Measurements from ENCODE around the gene KCNMA1.

Gene KCNMA1

GRCh38 chr10:77041636-77042258 is 595.9 kb downstream of the KCNMA1 start:
- no peaks in the 10 kb centered on the region for H3K27me3 ChIP-seq (replicated peaks; ENCODE audit: control insufficient read depth, insufficient read depth, low read length)
- no peak for TF ChIP-seq CTCF (IDR thresholded peaks at IDR 0.05; ENCODE audit: insufficient read depth, low read length, poor library complexity, severe bottlenecking)
- H3K4me3 ChIP-seq (replicated peaks; ENCODE audit: low read depth, low read length): no peak overlapping the region
- H3K36me3 ChIP-seq (ENCODE audit: control insufficient read depth, insufficient read depth, low read length): no peaks in the 10 kb centered on the region
- no peak for DNase-seq (ENCODE audit: extremely low read depth, insufficient read length)

- no peak for TF ChIP-seq CTCF (IDR thresholded peaks at IDR 0.05; ENCODE audit: insufficient read depth, low read length, poor library complexity, severe bottlenecking)
Observed at GRCh38 chr10:77038407-77038806, 599.2 kb downstream of the KCNMA1 start.

GRCh38 chr10:77037735-77038403 is 599.7 kb downstream of the KCNMA1 start:
- DNase-seq (ENCODE audit: extremely low read depth, insufficient read length): no peak
- TF ChIP-seq CTCF (IDR thresholded peaks at IDR 0.05; ENCODE audit: insufficient read depth, low read length, poor library complexity, severe bottlenecking): no peak
- Histone ChIP-seq H3K36me3 (ENCODE audit: control insufficient read depth, insufficient read depth, low read length) (no peaks in the 10 kb centered on the region), H3K4me3 (replicated peaks; ENCODE audit: low read depth, low read length) (no peak overlapping the region), H3K27me3 (replicated peaks; ENCODE audit: control insufficient read depth, insufficient read depth, low read length) (no peaks in the 10 kb centered on the region)

More at GRCh38 chr10:77038407-77038806, 599.2 kb downstream of the KCNMA1 start:
- DNase-seq (ENCODE audit: extremely low read depth, insufficient read length): no peak
- Histone ChIP-seq H3K27me3 (replicated peaks; ENCODE audit: control insufficient read depth, insufficient read depth, low read length) (no peaks in the 10 kb centered on the region), H3K36me3 (ENCODE audit: control insufficient read depth, insufficient read depth, low read length) (no peaks in the 10 kb centered on the region), H3K4me3 (replicated peaks; ENCODE audit: low read depth, low read length) (no peak overlapping the region)

GRCh38 chr10:77036993-77037734 is 600.4 kb downstream of the KCNMA1 start:
- TF ChIP-seq CTCF (IDR thresholded peaks at IDR 0.05; ENCODE audit: insufficient read depth, low read length, poor library complexity, severe bottlenecking): peak; percentile 66
- Histone ChIP-seq H3K4me3 (replicated peaks; ENCODE audit: low read depth, low read length) (no peak overlapping the region), H3K36me3 (ENCODE audit: control insufficient read depth, insufficient read depth, low read length) (no peaks in the 10 kb centered on the region), H3K27me3 (replicated peaks; ENCODE audit: control insufficient read depth, insufficient read depth, low read length) (no peaks in the 10 kb centered on the region)
- DNase-seq (ENCODE audit: extremely low read depth, insufficient read length): no peak

- no peak overlapping the region for H3K4me3 ChIP-seq (replicated peaks; ENCODE audit: low read depth, low read length)
- no peaks in the 10 kb centered on the region for H3K27me3 ChIP-seq (replicated peaks; ENCODE audit: control insufficient read depth, insufficient read depth, low read length)
- H3K36me3 ChIP-seq (ENCODE audit: control insufficient read depth, insufficient read depth, low read length): no peaks in the 10 kb centered on the region
- no peak for DNase-seq (ENCODE audit: extremely low read depth, insufficient read length)
- no peak for TF ChIP-seq CTCF (IDR thresholded peaks at IDR 0.05; ENCODE audit: insufficient read depth, low read length, poor library complexity, severe bottlenecking)
Observed at GRCh38 chr10:77036276-77036675, 601.3 kb downstream of the KCNMA1 start.
